ENCODE measurements around the gene EGFR.

EGFR gene

GRCh38 chr7:55060636-55061022 lies 41.8 kb downstream of the EGFR start:
- DNase-seq (ENCODE audit: low read depth): no peak
- no peak for TF ChIP-seq CTCF (IDR thresholded peaks at IDR 0.05; ENCODE audit: control insufficient read depth, extremely low read depth, insufficient read depth)

GRCh38 chr7:55061726-55062499 lies 43.1 kb downstream of the EGFR start:
- DNase-seq (ENCODE audit: low read depth): no peak
- TF ChIP-seq CTCF (IDR thresholded peaks at IDR 0.05; ENCODE audit: control insufficient read depth, extremely low read depth, insufficient read depth): no peak
- no peak overlapping the region for H3K4me3 ChIP-seq (ENCODE audit: low read depth, low read length)

More at GRCh38 chr7:55060636-55061022, 41.8 kb downstream of the EGFR start:
- no peak overlapping the region for H3K4me3 ChIP-seq (ENCODE audit: low read depth, low read length)

- H3K4me3 ChIP-seq (ENCODE audit: low read depth, low read length): no peak overlapping the region
- no peak for TF ChIP-seq CTCF (IDR thresholded peaks at IDR 0.05; ENCODE audit: control insufficient read depth, extremely low read depth, insufficient read depth)
- DNase-seq (ENCODE audit: low read depth): no peak
Measured at GRCh38 chr7:55063061-55063460, 44.2 kb downstream of the EGFR start.

GRCh38 chr7:55063633-55064032 lies 44.8 kb downstream of the EGFR start:
- DNase-seq (ENCODE audit: low read depth): no peak
- no peak overlapping the region for H3K4me3 ChIP-seq (ENCODE audit: low read depth, low read length)
- no peak for TF ChIP-seq CTCF (IDR thresholded peaks at IDR 0.05; ENCODE audit: control insufficient read depth, extremely low read depth, insufficient read depth)

GRCh38 chr7:55065079-55065478 lies 46.3 kb downstream of the EGFR start:
- no peak overlapping the region for H3K4me3 ChIP-seq (ENCODE audit: low read depth, low read length)
- DNase-seq (ENCODE audit: low read depth): no peak
- no peak for TF ChIP-seq CTCF (IDR thresholded peaks at IDR 0.05; ENCODE audit: control insufficient read depth, extremely low read depth, insufficient read depth)

- no peak for TF ChIP-seq CTCF (IDR thresholded peaks at IDR 0.05; ENCODE audit: control insufficient read depth, extremely low read depth, insufficient read depth)
- DNase-seq (ENCODE audit: low read depth): no peak
- no peak overlapping the region for H3K4me3 ChIP-seq (ENCODE audit: low read depth, low read length)
Measured at GRCh38 chr7:55065511-55066229, 46.9 kb downstream of the EGFR start.

All from LNCaP clone FGC (cell line).